Stimulated activated effector memory CD8-positive, alpha-beta T cell treated with anti-CD3 and anti-CD28 coated beads, Interleukin-12 subunit alpha, Interleukin-12 subunit beta, amount 100 ng/mL, for 72 hours (primary cell): ENCODE results near the gene ATG10.
"Not testable (repeated sequence)": the region's sequence is repeated elsewhere in the genome, so short reads cannot be mapped to it uniquely, and the experiment has no call there.

Experiments used
- ATAC-seq: fragments of 150-1000 bp; cut with Tn5 transposase; 2 replicates; pipeline ENCODE4 v1.10.0; 2021
- DNase-seq, 2 donors: peaks; one replicate each; pipeline ENCODE4 v3.0.0; 2021 to 2022; ENCODE audit warnings: low spot score in 2 of 2
- H3K27ac Mint-ChIP-seq: one replicate; pipeline ENCODE4 v1.8.0; 2022; ENCODE audit warnings: mild to moderate bottlenecking, mixed read lengths
- H3K36me3 Mint-ChIP-seq: one replicate; pipeline ENCODE4 v1.8.0; 2022; ENCODE audit warnings: mild to moderate bottlenecking, mixed read lengths
- H3K4me1 Mint-ChIP-seq: one replicate; pipeline ENCODE4 v1.8.0; 2022; ENCODE audit warnings: mixed read lengths
- H3K4me3 Mint-ChIP-seq: one replicate; pipeline ENCODE4 v1.8.0; 2022; ENCODE audit warnings: mild to moderate bottlenecking, mixed read lengths
- H3K9me3 Mint-ChIP-seq: one replicate; pipeline ENCODE4 v1.8.0; 2022; ENCODE audit warnings: mixed read lengths

The ATG10 gene

DNA sequence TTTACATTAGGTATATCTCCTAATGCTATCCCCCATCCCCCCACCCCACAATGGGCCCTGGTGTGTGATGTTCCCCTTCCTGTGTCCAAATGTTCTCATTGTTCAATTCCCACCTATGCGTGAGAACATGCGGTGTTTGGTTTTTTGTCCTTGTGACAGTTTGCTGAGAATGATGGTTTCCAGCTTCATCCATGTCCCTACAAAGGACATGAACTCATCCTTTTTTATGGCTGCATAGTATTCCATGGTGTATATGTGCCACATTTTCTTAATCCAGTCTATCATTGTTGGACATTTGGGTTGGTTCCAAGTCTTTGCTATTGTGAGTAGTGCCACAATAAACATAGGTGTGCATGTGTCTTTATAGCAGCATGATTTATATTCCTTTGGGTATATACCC is 138.1 kb downstream of the ATG10 start:
- not testable (repeated sequence) for H3K4me1 Mint-ChIP-seq, DNase-seq, H3K27ac Mint-ChIP-seq, H3K9me3 Mint-ChIP-seq, ATAC-seq, H3K36me3 Mint-ChIP-seq, H3K4me3 Mint-ChIP-seq

DNA sequence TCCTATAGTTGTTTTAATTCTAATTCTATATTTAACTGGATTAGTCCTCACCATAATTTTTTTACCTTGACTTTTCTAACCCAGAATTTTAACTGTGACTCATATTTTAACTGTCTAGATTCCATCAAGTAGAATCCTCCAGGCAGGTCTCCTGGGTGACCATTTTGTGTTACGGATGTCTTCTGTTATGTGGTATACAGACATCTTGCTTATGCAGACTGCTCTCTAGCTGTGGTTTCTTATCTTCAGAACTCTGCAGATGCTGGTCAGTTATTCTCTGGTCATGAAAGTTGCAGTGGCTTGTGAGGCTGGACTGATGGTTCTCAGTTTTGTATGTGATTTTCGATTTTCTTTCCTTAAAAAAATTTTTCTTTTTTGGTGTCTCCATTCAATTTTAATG is 139.4 kb downstream of the ATG10 start:
- Mint-ChIP-seq H3K4me1 (no peaks in the 10 kb centered on the region), H3K9me3 (no peaks in the 10 kb centered on the region), H3K36me3 (no peaks in the 10 kb centered on the region), H3K4me3 (no peak overlapping the region), H3K27ac (no peak overlapping the region)
- no peak for DNase-seq
- no peak for ATAC-seq

DNA sequence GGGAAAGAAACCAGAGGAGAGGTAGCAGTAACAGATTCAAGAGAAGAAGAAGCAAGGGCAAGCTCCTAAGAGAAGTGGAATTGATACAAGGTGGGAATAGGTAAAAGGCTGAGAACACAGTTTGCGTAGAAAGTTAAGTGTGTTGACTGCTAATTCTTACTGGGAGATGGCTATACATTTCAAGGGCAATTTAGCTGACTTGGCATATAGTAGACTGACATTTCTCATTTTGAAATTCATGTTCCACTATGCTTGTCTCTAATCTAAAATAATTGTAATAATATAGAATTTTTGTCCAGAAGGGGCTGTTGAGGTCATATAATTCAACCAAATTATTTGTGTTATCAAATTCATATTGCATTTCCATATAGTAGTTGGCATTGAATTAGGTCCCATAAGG is 144.0 kb downstream of the ATG10 start:
- no peak for ATAC-seq
- peaks cover 2% of the 10 kb centered on the region for H3K9me3 Mint-ChIP-seq
- H3K36me3 Mint-ChIP-seq, result no peaks in the 10 kb centered on the region
- H3K4me1 Mint-ChIP-seq, result no peaks in the 10 kb centered on the region
- DNase-seq, result no peak
- H3K4me3 Mint-ChIP-seq, result no peak overlapping the region
- H3K27ac Mint-ChIP-seq, result no peak overlapping the region

GRCh38 chr5:82119889-82120288 is 148.1 kb downstream of the ATG10 start:
- Mint-ChIP-seq H3K4me3 (no peak overlapping the region), H3K27ac (no peak overlapping the region), H3K4me1 (no peaks in the 10 kb centered on the region), H3K36me3 (no peaks in the 10 kb centered on the region), H3K9me3 (peaks cover 7% of the 10 kb centered on the region)
- no peak for DNase-seq
- ATAC-seq, result no peak

GRCh38 chr5:82129723-82130285 is 158.0 kb downstream of the ATG10 start:
- Mint-ChIP-seq H3K36me3 (no peaks in the 10 kb centered on the region), H3K9me3 (peaks cover 17% of the 10 kb centered on the region), H3K27ac (no peak overlapping the region), H3K4me3 (no peak overlapping the region), H3K4me1 (no peaks in the 10 kb centered on the region)
- no peak for ATAC-seq
- no peak for DNase-seq

DNA sequence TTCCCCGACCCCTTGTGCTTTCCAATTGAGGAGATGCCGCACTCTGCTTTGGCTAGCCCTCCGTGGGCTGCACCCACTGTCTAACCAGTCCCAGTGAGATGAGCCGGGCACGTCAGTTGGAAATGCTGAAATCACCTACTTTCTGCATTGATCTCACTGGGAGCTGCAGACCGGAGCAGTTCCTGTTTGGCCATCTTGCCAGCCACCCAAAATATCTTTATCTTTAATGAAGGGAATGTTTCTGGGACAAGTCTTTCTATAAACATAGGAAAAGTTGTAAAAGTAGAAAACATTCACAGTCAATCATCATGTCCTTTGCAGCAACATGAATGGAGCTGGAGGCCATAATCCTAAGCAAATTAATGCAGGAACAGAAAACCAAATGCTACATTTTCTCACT is 158.8 kb downstream of the ATG10 start:
- no peak for ATAC-seq
- DNase-seq, result no peak
- Mint-ChIP-seq H3K36me3 (no peaks in the 10 kb centered on the region), H3K4me3 (no peak overlapping the region), H3K9me3 (peaks cover 23% of the 10 kb centered on the region), H3K4me1 (no peaks in the 10 kb centered on the region), H3K27ac (no peak overlapping the region)

GRCh38 chr5:82137205-82137604 is 165.4 kb downstream of the ATG10 start:
- Mint-ChIP-seq H3K36me3 (no peaks in the 10 kb centered on the region), H3K27ac (no peak overlapping the region), H3K4me1 (no peaks in the 10 kb centered on the region), H3K9me3 (peaks cover 14% of the 10 kb centered on the region), H3K4me3 (no peak overlapping the region)
- DNase-seq, result no peak
- no peak for ATAC-seq

DNA sequence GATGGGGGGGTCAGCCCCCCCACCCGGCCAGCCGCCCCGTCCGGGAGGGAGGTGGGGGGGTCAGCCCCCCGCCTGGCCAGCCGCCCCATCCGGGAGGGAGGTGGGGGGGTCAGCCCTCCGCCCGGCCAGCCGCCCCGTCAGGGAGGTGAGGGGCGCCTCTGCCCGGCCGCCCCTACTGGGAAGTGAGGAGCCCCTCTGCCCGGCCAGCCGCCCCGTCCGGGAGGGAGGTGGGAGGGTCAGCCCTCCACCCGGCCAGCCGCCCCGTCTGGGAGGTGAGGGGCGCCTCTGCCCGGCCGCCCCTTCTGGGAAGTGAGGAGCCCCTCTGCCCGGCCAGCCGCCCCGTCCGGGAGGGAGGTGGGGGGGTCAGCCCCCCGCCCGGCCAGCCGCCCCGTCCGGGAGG is 168.0 kb downstream of the ATG10 start:
- not testable (repeated sequence) for H3K36me3 Mint-ChIP-seq, ATAC-seq, DNase-seq, H3K4me3 Mint-ChIP-seq, H3K27ac Mint-ChIP-seq, H3K4me1 Mint-ChIP-seq
- peaks cover 17% of the 10 kb centered on the region for H3K9me3 Mint-ChIP-seq

GRCh38 chr5:82142217-82142841 is 170.5 kb downstream of the ATG10 start:
- H3K4me3 Mint-ChIP-seq, result no peak overlapping the region
- DNase-seq (no peak), ATAC-seq (no peak)
- no peaks in the 10 kb centered on the region for H3K36me3 Mint-ChIP-seq
- H3K9me3 Mint-ChIP-seq, result peaks cover 8% of the 10 kb centered on the region
- H3K4me1 Mint-ChIP-seq, result no peaks in the 10 kb centered on the region
- H3K27ac Mint-ChIP-seq, result no peak overlapping the region

GRCh38 chr5:82142928-82143577 is 171.2 kb downstream of the ATG10 start:
- Mint-ChIP-seq H3K4me1 (no peaks in the 10 kb centered on the region), H3K4me3 (no peak overlapping the region), H3K9me3 (peaks cover 8% of the 10 kb centered on the region), H3K36me3 (no peaks in the 10 kb centered on the region), H3K27ac (no peak overlapping the region)
- ATAC-seq (no peak), DNase-seq (no peak)

DNA sequence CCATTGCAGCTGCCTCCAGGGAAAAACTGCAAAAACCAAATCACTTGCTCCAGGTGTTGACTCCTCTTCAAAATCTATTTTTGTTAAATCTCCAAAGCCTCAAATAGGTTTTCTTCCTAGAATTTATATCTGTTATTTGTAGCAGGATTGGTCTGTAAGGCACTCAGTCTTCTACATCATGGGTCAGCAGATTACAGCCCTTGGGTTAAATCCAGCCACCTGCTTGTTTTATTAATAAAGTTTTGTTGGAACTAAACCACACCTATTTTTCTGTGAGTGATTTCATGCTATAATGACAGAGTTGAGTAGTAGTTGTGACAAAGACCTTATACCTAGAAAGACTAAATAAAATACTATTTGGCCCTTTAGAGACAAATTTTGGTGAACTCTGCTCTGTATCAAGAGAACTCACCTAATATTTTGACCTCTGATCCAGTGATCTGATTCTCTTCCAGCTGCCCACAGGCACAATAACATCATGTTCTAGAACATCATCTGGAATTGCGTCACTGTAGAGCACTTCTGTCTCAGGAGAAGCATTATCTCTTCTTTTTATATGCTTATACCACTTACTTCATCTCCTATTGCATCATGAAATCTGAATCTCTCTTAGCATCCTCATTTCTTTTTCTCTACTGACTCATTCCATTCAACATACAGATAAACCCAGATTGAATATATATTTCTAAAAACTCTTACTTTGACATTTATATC is 176.2 kb downstream of the ATG10 start:
- no peak overlapping the region for H3K27ac Mint-ChIP-seq
- no peak overlapping the region for H3K4me3 Mint-ChIP-seq
- ATAC-seq (no peak), DNase-seq (no peak)
- H3K36me3 Mint-ChIP-seq, result no peaks in the 10 kb centered on the region
- no peaks in the 10 kb centered on the region for H3K4me1 Mint-ChIP-seq
- peaks cover 8% of the 10 kb centered on the region for H3K9me3 Mint-ChIP-seq

GRCh38 chr5:82149434-82149833 is 177.6 kb downstream of the ATG10 start:
- no peak for DNase-seq
- ATAC-seq, result no peak
- H3K27ac Mint-ChIP-seq, result no peak overlapping the region
- H3K36me3 Mint-ChIP-seq, result no peaks in the 10 kb centered on the region
- no peak overlapping the region for H3K4me3 Mint-ChIP-seq
- no peaks in the 10 kb centered on the region for H3K4me1 Mint-ChIP-seq
- H3K9me3 Mint-ChIP-seq, result peaks cover 4% of the 10 kb centered on the region

GRCh38 chr5:82150559-82150958 is 178.7 kb downstream of the ATG10 start:
- ATAC-seq (no peak), DNase-seq (no peak)
- Mint-ChIP-seq H3K9me3 (no peaks in the 10 kb centered on the region), H3K4me1 (no peaks in the 10 kb centered on the region), H3K36me3 (no peaks in the 10 kb centered on the region), H3K27ac (no peak overlapping the region), H3K4me3 (no peak overlapping the region)

- ATAC-seq, result no peak
- Mint-ChIP-seq H3K4me3 (no peak overlapping the region), H3K9me3 (no peaks in the 10 kb centered on the region), H3K36me3 (no peaks in the 10 kb centered on the region), H3K27ac (no peak overlapping the region), H3K4me1 (no peaks in the 10 kb centered on the region)
- no peak for DNase-seq
These were observed 179.4 kb downstream of the ATG10 start for GRCh38 chr5:82151204-82151603.

- H3K27ac Mint-ChIP-seq, result no peak overlapping the region
- H3K4me1 Mint-ChIP-seq, result no peaks in the 10 kb centered on the region
- H3K9me3 Mint-ChIP-seq, result no peaks in the 10 kb centered on the region
- H3K36me3 Mint-ChIP-seq, result no peaks in the 10 kb centered on the region
- no peak overlapping the region for H3K4me3 Mint-ChIP-seq
- DNase-seq (no peak), ATAC-seq (no peak)
These were observed 179.8 kb downstream of the ATG10 start for GRCh38 chr5:82151662-82152061.

DNA sequence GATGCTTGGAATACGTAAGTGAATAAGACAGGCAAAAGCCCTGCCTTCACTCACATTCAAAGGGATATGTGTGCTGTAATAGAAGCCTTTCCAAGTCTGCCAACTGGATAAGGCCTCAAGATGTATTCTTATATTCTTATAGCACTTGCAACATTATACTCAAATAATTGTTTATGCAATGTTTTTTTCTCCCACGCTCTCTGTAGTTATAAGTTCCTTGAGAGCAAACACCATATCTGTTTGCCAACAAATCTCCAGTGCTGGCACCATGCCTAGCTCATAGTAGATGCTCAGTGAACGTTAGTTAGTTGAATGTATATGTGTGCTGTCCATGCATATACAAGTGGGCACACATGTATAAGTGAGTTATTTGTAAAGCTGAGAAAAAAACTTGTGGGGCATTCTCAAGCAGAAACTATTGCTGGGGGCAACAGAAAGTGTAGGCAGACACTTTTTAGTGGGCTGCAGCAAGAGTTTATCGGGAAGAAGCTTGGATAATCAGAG is 181.2 kb downstream of the ATG10 start:
- H3K27ac Mint-ChIP-seq, result no peak overlapping the region
- H3K9me3 Mint-ChIP-seq, result no peaks in the 10 kb centered on the region
- no peak overlapping the region for H3K4me3 Mint-ChIP-seq
- ATAC-seq (no peak), DNase-seq (no peak)
- H3K4me1 Mint-ChIP-seq, result no peaks in the 10 kb centered on the region
- H3K36me3 Mint-ChIP-seq, result no peaks in the 10 kb centered on the region
